KMS-11 (cell line): ENCODE measurements around the gene SFI1.

Experiments used
- H2AFZ ChIP-seq: fragments of 200-600 bp; sonication (generic); 2 replicates; pipeline ENCODE4 v1.6.1; 2016; ENCODE audit warnings: antibody characterized with exemption, mixed run types, low read depth
- H3K27ac ChIP-seq: fragments of 200-600 bp; sonication (generic); 2 replicates; pipeline ENCODE4 v1.6.1; 2016; ENCODE audit warnings: mild to moderate bottlenecking, mixed run types
- H3K27me3 ChIP-seq: fragments of 200-600 bp; sonication (generic); 2 replicates; pipeline ENCODE4 v1.6.1; 2017; ENCODE audit warnings: mild to moderate bottlenecking, low read depth, mixed run types, moderate library complexity; ENCODE audit not compliant: insufficient read depth
- H3K36me3 ChIP-seq: fragments of 200-600 bp; sonication (generic); 2 replicates; pipeline ENCODE4 v1.6.1; 2017; ENCODE audit warnings: mild to moderate bottlenecking, mixed run types; ENCODE audit not compliant: insufficient read depth
- H3K4me1 ChIP-seq: fragments of 200-600 bp; sonication (generic); 2 replicates; pipeline ENCODE4 v1.6.1; 2016; ENCODE audit warnings: mild to moderate bottlenecking, low read depth, mixed run types; ENCODE audit not compliant: poor library complexity, severe bottlenecking
- H3K4me2 ChIP-seq: fragments of 200-600 bp; sonication (generic); 2 replicates; pipeline ENCODE4 v1.7.0; 2016; ENCODE audit warnings: mild to moderate bottlenecking, mixed run types
- H3K4me3 ChIP-seq: fragments of 200-600 bp; sonication (generic); IDR thresholded peaks from 2 replicates; pipeline ENCODE4 v1.6.1; 2017; ENCODE audit warnings: low read depth, low read length, mixed read lengths; ENCODE audit not compliant: insufficient read depth
- H3K79me2 ChIP-seq: fragments of 200-600 bp; sonication (generic); 2 replicates; pipeline ENCODE4 v1.6.1; 2016; ENCODE audit warnings: low read depth, mixed run types; ENCODE audit not compliant: insufficient read depth
- H3K9ac ChIP-seq: fragments of 200-600 bp; sonication (generic); 2 replicates; pipeline ENCODE4 v1.6.1; 2016; ENCODE audit warnings: mild to moderate bottlenecking, mixed run types
- H4K20me1 ChIP-seq: fragments of 200-600 bp; sonication (generic); 2 replicates; pipeline ENCODE4 v1.6.1; 2016; ENCODE audit warnings: mild to moderate bottlenecking, mixed run types; ENCODE audit not compliant: insufficient read depth
- TF ChIP-seq, protein P1 (sequence below): fragments of 200-600 bp; sonication (generic); conservative IDR thresholded peaks from 2 replicates; pipeline ENCODE4 v1.6.1; 2017; ENCODE audit warnings: low read depth, mild to moderate bottlenecking, antibody characterized with exemption, low read length, moderate library complexity, mixed read lengths

The SFI1 gene

GRCh38 chr22:31625257-31625640 lies 128.9 kb downstream of the SFI1 start:
- Histone ChIP-seq H3K4me1 (no peaks in the 10 kb centered on the region), H3K4me2 (no peak overlapping the region), H4K20me1 (no peaks in the 10 kb centered on the region), H3K4me3 (no peak overlapping the region), H3K79me2 (peaks cover 34% of the 10 kb centered on the region), H3K9ac (no peak overlapping the region), H3K27ac (no peak overlapping the region), H3K27me3 (no peaks in the 10 kb centered on the region), H2AFZ (no peak overlapping the region), H3K36me3 (no peaks in the 10 kb centered on the region)
- TF ChIP-seq, protein P1, sequence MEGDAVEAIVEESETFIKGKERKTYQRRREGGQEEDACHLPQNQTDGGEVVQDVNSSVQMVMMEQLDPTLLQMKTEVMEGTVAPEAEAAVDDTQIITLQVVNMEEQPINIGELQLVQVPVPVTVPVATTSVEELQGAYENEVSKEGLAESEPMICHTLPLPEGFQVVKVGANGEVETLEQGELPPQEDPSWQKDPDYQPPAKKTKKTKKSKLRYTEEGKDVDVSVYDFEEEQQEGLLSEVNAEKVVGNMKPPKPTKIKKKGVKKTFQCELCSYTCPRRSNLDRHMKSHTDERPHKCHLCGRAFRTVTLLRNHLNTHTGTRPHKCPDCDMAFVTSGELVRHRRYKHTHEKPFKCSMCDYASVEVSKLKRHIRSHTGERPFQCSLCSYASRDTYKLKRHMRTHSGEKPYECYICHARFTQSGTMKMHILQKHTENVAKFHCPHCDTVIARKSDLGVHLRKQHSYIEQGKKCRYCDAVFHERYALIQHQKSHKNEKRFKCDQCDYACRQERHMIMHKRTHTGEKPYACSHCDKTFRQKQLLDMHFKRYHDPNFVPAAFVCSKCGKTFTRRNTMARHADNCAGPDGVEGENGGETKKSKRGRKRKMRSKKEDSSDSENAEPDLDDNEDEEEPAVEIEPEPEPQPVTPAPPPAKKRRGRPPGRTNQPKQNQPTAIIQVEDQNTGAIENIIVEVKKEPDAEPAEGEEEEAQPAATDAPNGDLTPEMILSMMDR, result no peak

- no peak overlapping the region for H2AFZ ChIP-seq
- H3K4me2 ChIP-seq, result no peak overlapping the region
- H3K27ac ChIP-seq, result no peak overlapping the region
- H4K20me1 ChIP-seq, result no peaks in the 10 kb centered on the region
- H3K36me3 ChIP-seq, result no peaks in the 10 kb centered on the region
- H3K4me1 ChIP-seq, result peaks cover 1% of the 10 kb centered on the region
- H3K79me2 ChIP-seq, result peaks cover 34% of the 10 kb centered on the region
- no peak overlapping the region for H3K9ac ChIP-seq
- H3K27me3 ChIP-seq, result no peaks in the 10 kb centered on the region
- no peak overlapping the region for H3K4me3 ChIP-seq
- TF ChIP-seq, protein P1, result no peak
Observed at GRCh38 chr22:31625661-31626426, 129.5 kb downstream of the SFI1 start.

GRCh38 chr22:31626427-31627150 lies 130.3 kb downstream of the SFI1 start:
- H3K27ac ChIP-seq, result no peak overlapping the region
- no peaks in the 10 kb centered on the region for H4K20me1 ChIP-seq
- H3K4me3 ChIP-seq, result no peak overlapping the region
- no peaks in the 10 kb centered on the region for H3K27me3 ChIP-seq
- no peaks in the 10 kb centered on the region for H3K36me3 ChIP-seq
- H3K4me2 ChIP-seq, result no peak overlapping the region
- peaks cover 7% of the 10 kb centered on the region for H3K4me1 ChIP-seq
- H3K79me2 ChIP-seq, result peaks cover 34% of the 10 kb centered on the region
- H2AFZ ChIP-seq, result no peak overlapping the region
- no peak overlapping the region for H3K9ac ChIP-seq
- TF ChIP-seq, protein P1, result no peak

DNA sequence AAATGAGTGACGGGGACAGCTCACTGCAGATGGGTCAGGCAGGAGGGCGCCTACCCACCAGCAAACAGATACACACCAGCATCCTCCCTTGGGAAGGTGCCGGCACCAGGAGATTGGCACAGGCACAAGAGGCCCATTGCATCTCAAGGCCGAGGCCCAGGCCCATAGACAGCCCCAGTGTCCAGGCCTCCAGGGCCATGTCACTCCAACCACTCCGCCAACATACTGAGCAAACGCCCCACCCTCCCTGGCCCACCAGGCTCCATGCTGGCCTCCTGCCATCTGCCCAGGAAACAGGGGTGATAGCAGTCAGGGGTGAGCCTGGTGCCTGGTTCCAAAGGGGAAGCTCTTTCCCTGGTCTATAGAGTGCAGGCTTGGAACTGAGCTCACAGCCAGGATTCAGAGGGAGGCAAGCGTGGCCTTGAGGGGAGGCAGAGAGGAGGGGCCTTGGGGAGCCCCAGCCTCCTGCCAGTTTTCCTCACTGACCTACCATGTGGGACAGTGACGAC lies 130.9 kb downstream of the SFI1 start:
- Histone ChIP-seq H4K20me1 (no peaks in the 10 kb centered on the region), H3K27me3 (no peaks in the 10 kb centered on the region), H2AFZ (no peak overlapping the region), H3K4me2 (no peak overlapping the region), H3K79me2 (peaks cover 34% of the 10 kb centered on the region), H3K9ac (no peak overlapping the region), H3K4me3 (no peak overlapping the region), H3K27ac (no peak overlapping the region), H3K4me1 (peaks cover 7% of the 10 kb centered on the region), H3K36me3 (no peaks in the 10 kb centered on the region)
- TF ChIP-seq, protein P1, result no peak
